Fibroblast of mammary gland (primary cell): ENCODE measurements around the gene CCDC24.

Experiments
- DNase-seq: peaks from one replicate; pipeline ENCODE4 v3.0.0-alpha.2; 2010; ENCODE audit warnings: low read depth
- H3K4me3 ChIP-seq: 2 replicates; pipeline ENCODE4 v1.5.1; 2011; ENCODE audit warnings: low read depth, mild to moderate bottlenecking, low read length, moderate library complexity; ENCODE audit not compliant: control insufficient read depth
- CTCF ChIP-seq: conservative IDR thresholded peaks from 2 replicates; pipeline ENCODE4 v1.5.1; 2011; ENCODE audit warnings: low read depth, low read length, inconsistent platforms; ENCODE audit not compliant: control insufficient read depth, insufficient read depth

CCDC24 gene

GRCh38 chr1:43947874-43948437, 43.4 kb upstream of the CCDC24 start:
- peak overlapping the region; percentile 87 for H3K4me3 ChIP-seq
- DNase-seq = no peak
- no peak for TF ChIP-seq CTCF

DNA sequence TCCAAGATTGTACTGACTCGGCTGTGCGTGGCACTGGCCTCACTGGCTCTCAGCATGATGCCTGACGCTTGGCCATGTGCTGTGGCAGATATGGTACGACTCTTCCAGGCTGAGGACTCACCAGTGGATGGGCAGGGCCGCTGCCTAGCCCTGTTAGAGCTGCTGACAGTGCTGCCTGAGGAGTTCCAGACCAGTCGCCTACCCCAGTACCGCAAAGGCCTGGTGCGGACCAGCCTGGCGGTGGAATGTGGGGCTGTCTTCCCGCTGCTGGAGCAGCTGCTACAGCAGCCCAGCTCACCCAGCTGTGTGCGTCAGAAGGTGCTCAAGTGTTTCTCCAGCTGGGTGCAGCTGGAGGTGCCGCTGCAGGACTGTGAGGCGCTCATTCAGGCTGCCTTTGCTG, 41.7 kb upstream of the CCDC24 start:
- no peak overlapping the region for H3K4me3 ChIP-seq
- TF ChIP-seq CTCF = no peak
- DNase-seq = no peak

DNA sequence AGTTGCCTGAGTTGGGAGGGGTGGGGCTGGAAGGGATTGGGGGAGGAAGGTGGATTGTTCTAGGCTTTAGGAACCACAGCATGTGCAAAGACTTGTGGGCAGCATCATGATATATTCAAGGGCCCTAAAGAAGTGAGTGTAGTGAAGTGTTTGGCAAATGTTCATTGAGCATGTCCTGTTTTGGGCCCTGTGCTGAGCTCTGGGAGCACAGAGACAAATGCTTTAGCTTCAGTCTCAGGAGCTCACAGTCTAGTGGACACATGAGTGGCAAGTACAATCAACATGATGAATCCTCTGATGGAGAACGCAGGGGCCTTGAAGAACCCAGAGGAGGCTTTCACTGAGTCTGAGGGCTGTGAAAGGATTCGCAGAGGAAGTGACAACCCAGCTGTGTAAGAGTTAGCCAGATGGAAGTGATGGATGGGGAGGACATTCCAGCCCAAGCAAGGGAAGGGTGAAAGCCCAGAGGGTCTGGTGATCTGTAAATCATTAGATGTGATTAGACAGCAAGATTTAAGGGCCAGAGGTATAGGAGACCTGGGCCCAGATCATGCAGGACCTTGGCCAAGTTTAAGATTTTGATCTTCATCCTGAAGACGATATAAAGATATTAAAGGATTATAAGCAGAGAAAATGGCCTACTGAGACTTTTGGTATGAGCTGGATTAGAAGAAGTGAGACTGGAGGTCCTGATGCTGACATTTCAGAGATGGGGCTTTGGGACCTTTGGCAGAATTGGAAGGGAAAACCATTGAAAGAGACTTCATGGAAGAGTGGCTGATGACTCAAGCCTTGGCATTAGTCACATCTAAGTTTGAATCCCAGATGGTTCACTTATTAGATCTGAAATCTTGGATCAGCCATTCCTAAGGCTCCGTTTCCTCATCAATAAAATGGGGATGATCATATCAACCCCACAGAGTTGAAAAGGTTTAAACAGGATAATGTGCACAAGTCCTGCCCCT, 40.1 kb upstream of the CCDC24 start:
- no peak overlapping the region for H3K4me3 ChIP-seq
- TF ChIP-seq CTCF = no peak
- peak; percentile 65 for DNase-seq

GRCh38 chr1:43952731-43953346, 38.6 kb upstream of the CCDC24 start:
- TF ChIP-seq CTCF = no peak
- H3K4me3 ChIP-seq = no peak overlapping the region
- no peak for DNase-seq

DNA sequence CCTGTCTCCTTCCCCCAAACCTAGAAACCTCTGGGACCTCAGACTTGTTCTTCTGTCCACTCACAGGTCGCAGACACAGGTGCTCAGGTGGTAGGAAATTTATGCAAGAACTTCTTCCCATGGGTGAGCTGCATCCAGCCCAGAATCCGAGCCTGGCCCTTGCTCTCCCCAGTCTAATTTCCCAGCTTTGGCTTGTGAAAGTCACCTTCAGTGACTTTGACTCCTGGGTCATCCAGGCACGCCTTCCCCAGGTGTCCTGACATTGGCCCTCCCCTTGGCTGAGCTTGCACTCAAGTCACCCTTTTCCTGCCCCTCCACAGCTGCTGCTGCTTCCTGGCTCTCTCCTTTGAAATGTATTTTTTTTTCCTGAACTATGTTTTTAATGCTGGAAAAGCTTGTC, 38.0 kb upstream of the CCDC24 start:
- no peak overlapping the region for H3K4me3 ChIP-seq
- no peak for TF ChIP-seq CTCF
- no peak for DNase-seq

DNA sequence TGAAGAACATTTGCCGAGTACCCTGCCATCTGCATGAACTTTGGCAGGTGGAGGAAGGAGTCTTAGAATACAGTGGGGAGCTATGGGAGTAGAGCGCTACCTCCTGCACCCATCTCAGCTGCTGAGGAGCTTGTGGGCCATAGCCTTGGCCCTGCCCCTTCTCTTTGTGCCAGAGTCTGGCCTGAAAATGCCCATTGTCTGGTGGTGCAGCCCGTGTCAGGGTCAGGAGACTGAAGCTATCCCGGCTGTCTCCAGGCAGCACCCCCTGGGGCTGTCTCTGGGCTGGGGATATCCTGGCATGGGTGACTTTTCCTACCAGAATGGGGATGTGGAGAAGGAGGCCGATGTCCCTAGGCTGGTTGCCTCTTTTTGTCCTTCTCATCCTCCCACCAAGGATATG, 37.4 kb upstream of the CCDC24 start:
- no peak for TF ChIP-seq CTCF
- no peak overlapping the region for H3K4me3 ChIP-seq
- no peak for DNase-seq
